ENCODE results near the gene IKZF3. TPM values are rescaled to one million over a fixed set of nuclear protein-coding genes. Genes with fewer than 3 reads are reported as not detected.

The IKZF3 gene
- total RNA-seq, 2 donors from 2014 or later: 0.37 to 0.51 TPM

DNA sequence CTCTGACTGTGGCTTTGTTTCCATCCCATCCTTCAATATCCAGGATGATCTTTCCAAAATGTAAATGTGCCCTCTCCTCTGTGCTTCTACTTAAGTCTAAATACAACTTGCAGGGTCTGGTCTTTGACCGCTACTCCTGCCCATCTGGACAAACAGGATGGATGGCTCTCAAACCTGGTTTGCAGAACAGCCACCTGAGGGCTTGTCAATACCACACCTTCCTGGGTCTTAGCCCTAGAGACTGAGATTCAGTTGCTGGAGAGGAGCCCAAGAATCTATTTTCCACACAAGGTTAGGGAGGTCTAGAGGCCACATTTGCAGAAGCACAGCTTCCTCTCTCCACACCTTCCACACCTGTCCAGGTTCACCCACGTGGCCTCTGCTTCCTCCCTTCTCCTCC, 128.2 kb downstream of the IKZF3 start:
- TF ChIP-seq, protein P1, sequence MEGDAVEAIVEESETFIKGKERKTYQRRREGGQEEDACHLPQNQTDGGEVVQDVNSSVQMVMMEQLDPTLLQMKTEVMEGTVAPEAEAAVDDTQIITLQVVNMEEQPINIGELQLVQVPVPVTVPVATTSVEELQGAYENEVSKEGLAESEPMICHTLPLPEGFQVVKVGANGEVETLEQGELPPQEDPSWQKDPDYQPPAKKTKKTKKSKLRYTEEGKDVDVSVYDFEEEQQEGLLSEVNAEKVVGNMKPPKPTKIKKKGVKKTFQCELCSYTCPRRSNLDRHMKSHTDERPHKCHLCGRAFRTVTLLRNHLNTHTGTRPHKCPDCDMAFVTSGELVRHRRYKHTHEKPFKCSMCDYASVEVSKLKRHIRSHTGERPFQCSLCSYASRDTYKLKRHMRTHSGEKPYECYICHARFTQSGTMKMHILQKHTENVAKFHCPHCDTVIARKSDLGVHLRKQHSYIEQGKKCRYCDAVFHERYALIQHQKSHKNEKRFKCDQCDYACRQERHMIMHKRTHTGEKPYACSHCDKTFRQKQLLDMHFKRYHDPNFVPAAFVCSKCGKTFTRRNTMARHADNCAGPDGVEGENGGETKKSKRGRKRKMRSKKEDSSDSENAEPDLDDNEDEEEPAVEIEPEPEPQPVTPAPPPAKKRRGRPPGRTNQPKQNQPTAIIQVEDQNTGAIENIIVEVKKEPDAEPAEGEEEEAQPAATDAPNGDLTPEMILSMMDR (IDR thresholded peaks at IDR 0.05): no peak
- H3K36me3 ChIP-seq: no peaks in the 10 kb centered on the region
- H3K27ac ChIP-seq: no peak overlapping the region
- peaks cover 4 to 5% of the 10 kb centered on the region in 2 donors for H3K27me3 ChIP-seq
- H3K4me1 ChIP-seq: peaks cover 0 to 33% of the 10 kb centered on the region in 2 donors
- DNase-seq (ENCODE audit: low spot score): no peak
- no peak overlapping the region for H3K4me3 ChIP-seq
- no peaks in the 10 kb centered on the region for H3K9me3 ChIP-seq

DNA sequence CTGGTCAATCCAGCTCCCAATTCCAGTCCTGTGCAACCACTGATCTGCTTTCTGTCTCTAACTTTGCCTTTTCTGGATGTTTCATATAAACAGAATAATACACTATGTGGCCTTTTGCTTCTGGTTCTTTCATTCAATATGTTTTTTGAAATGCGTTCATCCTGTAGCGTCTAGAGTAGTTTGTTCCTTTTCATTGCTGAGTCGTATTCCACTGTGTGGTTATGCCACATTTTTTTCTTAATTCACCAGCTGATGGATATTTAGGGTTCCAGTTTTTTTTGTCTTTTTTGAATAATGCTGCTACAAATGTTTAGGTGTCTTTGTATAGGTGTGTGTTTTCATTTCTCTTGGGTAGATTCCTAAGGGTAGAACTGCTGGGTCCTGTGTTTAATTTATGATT, 131.5 kb downstream of the IKZF3 start:
- TF ChIP-seq, protein P1 (IDR thresholded peaks at IDR 0.05): no peak
- DNase-seq (ENCODE audit: low spot score): no peak
- H3K9me3 ChIP-seq: no peaks in the 10 kb centered on the region
- no peaks in the 10 kb centered on the region for H3K27me3 ChIP-seq
- H3K4me1 ChIP-seq: peaks cover 0 to 10% of the 10 kb centered on the region in 2 donors
- H3K36me3 ChIP-seq: peaks cover 16% of the 10 kb centered on the region
- no peak overlapping the region for H3K4me3 ChIP-seq
- no peak overlapping the region for H3K27ac ChIP-seq

DNA sequence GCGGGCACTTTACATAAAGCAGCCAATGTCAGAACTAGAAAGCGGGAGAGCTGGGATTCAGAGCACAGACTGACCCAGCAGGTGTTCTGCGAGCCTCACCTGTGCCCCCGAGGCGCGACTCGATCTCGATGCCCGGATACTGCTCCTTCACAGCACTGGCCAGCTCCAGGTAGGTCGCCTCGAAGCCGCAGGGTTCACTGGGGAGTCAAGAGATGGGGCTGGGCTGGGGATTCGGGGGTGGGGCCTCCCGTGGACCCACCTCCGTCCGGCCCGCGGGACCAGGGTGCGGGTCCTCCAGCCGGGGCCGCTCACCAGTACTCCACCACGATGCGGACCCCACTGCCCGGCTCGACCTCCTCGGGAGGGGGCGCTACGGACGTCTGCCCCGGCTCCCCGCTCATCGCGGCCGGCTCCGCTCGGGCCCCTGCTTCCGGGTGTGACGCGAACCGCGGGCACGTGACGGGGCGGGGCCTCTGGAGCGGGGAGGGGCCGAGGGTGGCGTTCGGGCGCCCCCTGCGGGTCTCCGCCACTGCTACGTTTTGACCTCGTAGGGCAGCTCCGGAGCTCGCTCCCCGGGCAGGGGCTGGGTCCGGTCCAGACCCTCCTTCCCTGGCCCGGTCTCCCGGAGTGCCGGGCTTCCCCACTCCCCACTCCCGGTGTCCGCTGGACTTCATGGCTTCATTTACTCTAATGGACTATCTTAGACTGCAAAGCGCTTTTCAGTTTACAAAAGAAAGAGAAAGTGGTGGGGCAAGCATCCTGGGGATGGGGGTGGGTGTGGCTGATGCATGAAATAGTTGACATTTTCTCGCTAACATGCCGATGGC, 133.8 kb downstream of the IKZF3 start, which contains the start of gene MIEN1:
Gene MIEN1 (minus strand): TSS at position 438 of the 827 bp plus-strand sequence. CDS start 37 bp downstream, at position 401.
- Histone ChIP-seq H3K36me3 (peaks cover 25% of the 10 kb centered on the region), H3K4me3 (peak within 1 kb of the TSS; percentile 76 to 79), H3K4me1 (peaks cover 0 to 10% of the 10 kb centered on the region in 2 donors), H3K27me3 (no peaks in the 10 kb centered on the region), H3K9me3 (no peaks in the 10 kb centered on the region), H3K27ac (peak within 1 kb of the TSS; percentile 89 to 93)
- peak; percentile 92 for DNase-seq (ENCODE audit: low spot score)
- TF ChIP-seq, protein P1 (IDR thresholded peaks at IDR 0.05): peak; percentile 86 to 93

DNA sequence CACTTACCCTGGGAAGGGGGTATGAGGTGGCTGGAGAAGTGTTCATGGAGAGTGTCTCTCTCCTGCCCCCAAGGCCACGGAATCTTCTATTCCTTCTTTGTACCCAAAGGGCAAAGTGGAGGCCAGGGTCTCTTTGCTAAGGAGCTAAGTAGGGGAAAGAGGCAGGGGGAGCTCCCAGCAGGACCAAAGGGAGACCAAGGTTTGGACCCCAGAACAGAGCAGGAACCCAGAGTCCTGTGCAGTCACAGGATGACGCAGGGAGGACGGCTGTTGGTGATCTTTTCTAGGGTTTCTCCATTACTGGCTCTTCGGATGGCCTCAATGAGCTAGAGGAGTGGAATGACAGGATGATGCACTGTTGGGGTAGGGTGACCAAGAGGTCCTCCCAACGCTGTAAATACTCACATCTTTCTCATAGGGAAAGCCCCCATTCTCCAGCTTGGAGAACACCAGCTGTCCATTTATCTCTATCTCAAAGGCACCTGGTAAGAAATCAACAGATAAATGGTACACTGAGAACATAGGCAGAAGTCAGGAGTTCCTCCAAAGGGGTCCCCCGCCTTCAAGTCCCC, 134.7 kb downstream of the IKZF3 start:
- no peak for DNase-seq (ENCODE audit: low spot score)
- peak overlapping the region; percentile 76 to 79 for H3K4me3 ChIP-seq
- no peaks in the 10 kb centered on the region for H3K27me3 ChIP-seq
- peaks cover 34% of the 10 kb centered on the region for H3K36me3 ChIP-seq
- peak overlapping the region; percentile 89 to 93 for H3K27ac ChIP-seq
- H3K9me3 ChIP-seq: no peaks in the 10 kb centered on the region
- peaks cover 0 to 10% of the 10 kb centered on the region in 2 donors for H3K4me1 ChIP-seq
- TF ChIP-seq, protein P1 (IDR thresholded peaks at IDR 0.05): no peak

DNA sequence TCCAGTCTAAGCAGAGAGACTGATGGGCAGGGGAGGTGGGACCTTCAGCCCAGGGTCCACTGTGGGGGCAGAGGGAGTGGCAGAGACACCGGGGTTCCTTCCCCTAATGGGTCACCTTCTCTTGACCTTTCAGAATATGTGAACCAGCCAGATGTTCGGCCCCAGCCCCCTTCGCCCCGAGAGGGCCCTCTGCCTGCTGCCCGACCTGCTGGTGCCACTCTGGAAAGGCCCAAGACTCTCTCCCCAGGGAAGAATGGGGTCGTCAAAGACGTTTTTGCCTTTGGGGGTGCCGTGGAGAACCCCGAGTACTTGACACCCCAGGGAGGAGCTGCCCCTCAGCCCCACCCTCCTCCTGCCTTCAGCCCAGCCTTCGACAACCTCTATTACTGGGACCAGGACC, 136.6 kb downstream of the IKZF3 start:
- H3K36me3 ChIP-seq: peaks cover 36% of the 10 kb centered on the region

More for the DNA sequence above, 136.6 kb downstream of the IKZF3 start:
- Histone ChIP-seq H3K9me3 (no peaks in the 10 kb centered on the region), H3K27ac (no peak overlapping the region), H3K4me1 (peaks cover 0 to 10% of the 10 kb centered on the region in 2 donors), H3K4me3 (no peak overlapping the region), H3K27me3 (no peaks in the 10 kb centered on the region)
- TF ChIP-seq, protein P1 (IDR thresholded peaks at IDR 0.05): no peak
- no peak for DNase-seq (ENCODE audit: low spot score)

Data from right atrium auricular region (tissue), 2 donors.